A673 (cell line): ENCODE measurements around the gene ESPL1. TPM values are rescaled to one million over a fixed set of nuclear protein-coding genes. Genes with fewer than 3 reads are reported as not detected.
A peak's percentile ranks its signal among the peaks of the same experiment; 100 is the strongest.

Source experiments
- BruUV-seq: library from RNA; stranded (reverse); fragments of 400-500 nt; replicated peaks from 2 replicates; lab custom pipeline; 2021; lab: Mats Ljungman, UMichigan
- CTCF ChIA-PET: fragments of 300-600 bp; sonication (Branson Sonifier 250); formaldehyde crosslinking; loops from one replicate; lab custom pipeline; 2022; ENCODE audit warnings: antibody characterized with exemption; lab: Charles Lee
- POLR2A ChIA-PET: fragments of 300-600 bp; sonication (Branson Sonifier 250); formaldehyde crosslinking; loops from one replicate; lab custom pipeline; 2022; ENCODE audit warnings: antibody characterized with exemption; ENCODE audit not compliant: low non-redundant PET; lab: Charles Lee
- DNase-seq: peaks from one replicate; pipeline ENCODE4 v3.0.0-alpha.2; 2015; ENCODE audit warnings: low spot score
- H3K27ac ChIP-seq: fragments of 200-600 bp; sonication (generic); 2 replicates; pipeline ENCODE4 v1.5.1; 2016; ENCODE audit warnings: mixed run types, low read depth, mild to moderate bottlenecking, mixed read lengths, antibody characterized with exemption, low read length; ENCODE audit not compliant: poor library complexity, severe bottlenecking
- H3K27me3 ChIP-seq: fragments of 200-600 bp; sonication (generic); replicated peaks from 2 replicates; pipeline ENCODE4 v1.6.1; 2017; ENCODE audit warnings: mixed run types, low read depth, mild to moderate bottlenecking, mixed read lengths, antibody characterized with exemption, low read length; ENCODE audit not compliant: insufficient read depth, poor library complexity
- H3K36me3 ChIP-seq: fragments of 200-600 bp; sonication (generic); 2 replicates; pipeline ENCODE4 v1.6.1; 2016; ENCODE audit warnings: mixed run types, mild to moderate bottlenecking, mixed read lengths, antibody characterized with exemption, low read length; ENCODE audit not compliant: insufficient read depth, poor library complexity, severe bottlenecking
- H3K4me1 ChIP-seq: fragments of 200-600 bp; sonication (generic); 2 replicates; pipeline ENCODE4 v1.6.1; 2017; ENCODE audit warnings: mixed run types, mild to moderate bottlenecking, mixed read lengths, antibody characterized with exemption, low read length; ENCODE audit not compliant: insufficient read depth, poor library complexity, severe bottlenecking
- H3K4me3 ChIP-seq: fragments of 200-600 bp; sonication (generic); 2 replicates; pipeline ENCODE4 v1.5.1; 2016; ENCODE audit warnings: low read depth, mixed run types, mild to moderate bottlenecking, mixed read lengths, low read length; ENCODE audit not compliant: poor library complexity, severe bottlenecking
- H3K9me3 ChIP-seq: fragments of 200-600 bp; sonication (generic); 2 replicates; pipeline ENCODE4 v1.6.1; 2016; ENCODE audit warnings: mixed run types, low read depth, mild to moderate bottlenecking, mixed read lengths, antibody characterized with exemption, low read length; ENCODE audit not compliant: poor library complexity, severe bottlenecking
- EZH2 ChIP-seq: fragments of 200-600 bp; sonication (generic); IDR thresholded peaks from 2 replicates; pipeline ENCODE4 v1.6.1; 2017; ENCODE audit warnings: borderline replicate concordance, low read depth, mild to moderate bottlenecking, mixed read lengths, antibody characterized with exemption, low read length; ENCODE audit not compliant: poor library complexity, severe bottlenecking
- intact Hi-C: fragments of 100-400 bp; cut with micrococcal nuclease; formaldehyde crosslinking; loops from one replicate; pipeline ENCODE4 v1.10.0; 2022; ENCODE audit not compliant: unreplicated experiment
- total RNA-seq: library from RNA; stranded (reverse); gene quantifications from 2 replicates; pipeline ENCODE4 v1.2.3, GENCODE V29; 2021
- TF ChIP-seq, protein P1 (sequence below): fragments of 300-800, 200-600 bp; sonication (generic); conservative IDR thresholded peaks from 2 replicates; pipeline ENCODE4 v1.5.1; 2017; ENCODE audit warnings: low read depth, mild to moderate bottlenecking, antibody characterized with exemption, low read length, moderate library complexity, mixed read lengths

ESPL1 gene
- total RNA-seq, 1 experiment from 2014 or later: 99.1 TPM

DNA sequence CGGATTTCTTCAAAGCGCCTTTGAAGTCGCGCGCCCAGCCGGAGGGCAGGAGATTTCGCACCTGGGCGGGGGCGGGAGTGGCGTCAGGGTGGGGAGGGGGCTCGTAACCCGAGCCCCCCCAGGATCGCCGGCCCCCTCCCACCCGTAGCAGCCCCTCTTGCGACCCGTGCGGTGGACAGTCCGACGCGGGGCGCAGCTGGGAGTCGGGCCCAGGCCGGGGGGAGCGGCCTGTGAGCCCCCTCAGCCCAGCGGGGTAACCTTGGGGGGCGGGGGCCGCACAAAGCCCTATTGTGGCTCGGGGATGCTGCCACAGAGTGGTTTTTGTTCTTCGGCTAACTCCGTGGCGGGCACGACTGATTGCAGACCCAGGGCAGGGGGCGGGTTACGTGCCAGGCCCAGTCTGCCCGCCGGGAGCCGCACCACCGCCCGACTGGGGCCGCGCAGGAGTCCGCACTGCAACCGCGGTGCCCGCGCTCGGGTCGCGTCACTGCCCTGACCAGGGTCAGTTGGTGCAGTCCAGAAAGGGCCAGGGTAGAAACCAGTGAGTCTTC, 57.5 kb downstream of the ESPL1 start:
- ChIA-PET CTCF (interaction anchor here (1.2 kb wide), 2 partner anchors 96 to 183 kb away, joined by 4 to 10 read pairs; no protein-coding TSS in a partner anchor), POLR2A (no interaction called here)
- TF ChIP-seq EZH2: no peak
- TF ChIP-seq, protein P1, sequence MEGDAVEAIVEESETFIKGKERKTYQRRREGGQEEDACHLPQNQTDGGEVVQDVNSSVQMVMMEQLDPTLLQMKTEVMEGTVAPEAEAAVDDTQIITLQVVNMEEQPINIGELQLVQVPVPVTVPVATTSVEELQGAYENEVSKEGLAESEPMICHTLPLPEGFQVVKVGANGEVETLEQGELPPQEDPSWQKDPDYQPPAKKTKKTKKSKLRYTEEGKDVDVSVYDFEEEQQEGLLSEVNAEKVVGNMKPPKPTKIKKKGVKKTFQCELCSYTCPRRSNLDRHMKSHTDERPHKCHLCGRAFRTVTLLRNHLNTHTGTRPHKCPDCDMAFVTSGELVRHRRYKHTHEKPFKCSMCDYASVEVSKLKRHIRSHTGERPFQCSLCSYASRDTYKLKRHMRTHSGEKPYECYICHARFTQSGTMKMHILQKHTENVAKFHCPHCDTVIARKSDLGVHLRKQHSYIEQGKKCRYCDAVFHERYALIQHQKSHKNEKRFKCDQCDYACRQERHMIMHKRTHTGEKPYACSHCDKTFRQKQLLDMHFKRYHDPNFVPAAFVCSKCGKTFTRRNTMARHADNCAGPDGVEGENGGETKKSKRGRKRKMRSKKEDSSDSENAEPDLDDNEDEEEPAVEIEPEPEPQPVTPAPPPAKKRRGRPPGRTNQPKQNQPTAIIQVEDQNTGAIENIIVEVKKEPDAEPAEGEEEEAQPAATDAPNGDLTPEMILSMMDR: no peak
- intact Hi-C loops: loop anchor here (2.0 kb wide), 1 partner anchor 175 kb away; the partner anchor contains the start of gene TARBP2
- DNase-seq: no peak
- H3K9me3 ChIP-seq: no peaks in the 10 kb centered on the region
- peaks cover 12% of the 10 kb centered on the region for H3K4me1 ChIP-seq
- H3K36me3 ChIP-seq: no peaks in the 10 kb centered on the region
- H3K27ac ChIP-seq: peak overlapping the region; percentile 95
- BruUV-seq: no TSS peak
- no peaks in the 10 kb centered on the region for H3K27me3 ChIP-seq
- peak overlapping the region; percentile 71 for H3K4me3 ChIP-seq

DNA sequence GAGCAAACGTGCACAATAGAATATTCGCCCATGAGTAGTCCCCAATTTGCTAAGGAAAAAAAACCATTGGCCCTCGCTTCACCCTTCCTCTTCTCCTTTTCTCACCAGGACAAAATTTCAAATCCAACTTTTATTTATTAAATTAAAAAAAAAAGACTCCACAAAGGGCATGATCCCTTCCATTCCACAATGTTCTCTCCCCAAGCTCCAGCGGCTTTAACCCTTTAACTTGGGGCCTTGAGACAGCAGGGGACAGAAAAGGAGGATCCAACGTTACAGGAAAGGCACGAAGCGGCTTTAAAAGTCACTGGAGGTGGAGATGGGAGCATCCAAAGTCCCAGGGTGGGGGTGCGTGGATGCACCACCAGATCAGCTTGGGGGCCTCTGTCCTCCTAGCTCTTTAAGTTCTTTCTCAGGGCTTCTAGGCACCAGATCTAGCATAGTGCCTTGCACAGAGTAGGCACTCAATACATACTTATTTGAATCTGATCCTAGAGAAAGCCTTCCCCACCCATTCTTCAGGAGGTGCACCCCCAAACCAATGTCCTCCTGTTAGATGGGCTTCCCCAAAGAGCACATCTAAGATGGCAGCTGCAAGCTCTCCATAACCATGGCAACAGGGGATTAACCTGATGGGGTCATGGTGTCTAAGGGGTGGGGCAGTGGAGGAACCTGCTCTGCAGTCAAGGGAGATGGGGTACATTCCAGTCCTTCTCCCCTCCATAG, 58.5 kb downstream of the ESPL1 start:
- ChIA-PET POLR2A (interaction anchor here (0.5 kb wide), 1 partner anchor 182 kb away, joined by 6 read pairs; no protein-coding TSS in a partner anchor), CTCF (interaction anchor here (0.7 kb wide), 1 partner anchor 182 kb away, joined by 3 read pairs; no protein-coding TSS in a partner anchor)
- Histone ChIP-seq H3K27me3 (no peaks in the 10 kb centered on the region), H3K4me3 (no peak overlapping the region), H3K36me3 (no peaks in the 10 kb centered on the region), H3K9me3 (no peaks in the 10 kb centered on the region), H3K27ac (no peak overlapping the region), H3K4me1 (peaks cover 9% of the 10 kb centered on the region)
- no peak for DNase-seq
- no TSS peak for BruUV-seq
- TF ChIP-seq, protein P1: no peak
- no peak for TF ChIP-seq EZH2
- intact Hi-C loops: no loop called here

- no peak overlapping the region for H3K4me3 ChIP-seq
- CTCF ChIA-PET: interaction anchor here (0.7 kb wide), 1 partner anchor 181 kb away, joined by 3 read pairs; no protein-coding TSS in a partner anchor
These were observed 59.4 kb downstream of the ESPL1 start for GRCh38 chr12:53327435-53328042.

More at GRCh38 chr12:53327435-53328042, 59.4 kb downstream of the ESPL1 start:
- POLR2A ChIA-PET: no interaction called here
- no peaks in the 10 kb centered on the region for H3K9me3 ChIP-seq
- no peaks in the 10 kb centered on the region for H3K36me3 ChIP-seq
- intact Hi-C loops: no loop called here
- no peak for DNase-seq
- no TSS peak for BruUV-seq
- no peak overlapping the region for H3K27ac ChIP-seq
- no peaks in the 10 kb centered on the region for H3K27me3 ChIP-seq
- H3K4me1 ChIP-seq: peaks cover 6% of the 10 kb centered on the region
- TF ChIP-seq, protein P1: 0 out of 2 replicates have a peak, but pooled peaks have one; percentile 39
- TF ChIP-seq EZH2: no peak
